ENCODE results near the gene TMEM203.

DNA sequence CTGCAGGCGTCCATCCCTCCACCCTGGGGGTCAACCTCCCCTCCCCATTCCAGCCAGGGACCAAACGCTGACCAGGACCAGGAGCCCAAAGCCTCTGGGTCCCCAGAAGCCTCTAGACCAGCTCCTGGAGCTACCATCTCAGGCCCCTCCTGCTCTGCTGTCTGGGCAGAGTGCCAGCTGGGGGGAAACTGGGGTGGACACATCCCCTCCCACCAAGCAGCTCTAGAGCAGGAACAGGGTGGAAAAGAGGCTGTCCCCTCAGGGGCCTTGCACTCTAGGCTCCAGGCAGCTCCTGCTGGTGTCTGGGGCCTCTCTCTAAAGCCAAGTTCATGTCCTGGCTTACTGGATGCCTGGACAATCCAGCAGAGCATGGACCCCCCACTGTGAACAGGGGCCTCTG lies 12.6 kb downstream of the TMEM203 start:
- TF ChIP-seq, protein P1, sequence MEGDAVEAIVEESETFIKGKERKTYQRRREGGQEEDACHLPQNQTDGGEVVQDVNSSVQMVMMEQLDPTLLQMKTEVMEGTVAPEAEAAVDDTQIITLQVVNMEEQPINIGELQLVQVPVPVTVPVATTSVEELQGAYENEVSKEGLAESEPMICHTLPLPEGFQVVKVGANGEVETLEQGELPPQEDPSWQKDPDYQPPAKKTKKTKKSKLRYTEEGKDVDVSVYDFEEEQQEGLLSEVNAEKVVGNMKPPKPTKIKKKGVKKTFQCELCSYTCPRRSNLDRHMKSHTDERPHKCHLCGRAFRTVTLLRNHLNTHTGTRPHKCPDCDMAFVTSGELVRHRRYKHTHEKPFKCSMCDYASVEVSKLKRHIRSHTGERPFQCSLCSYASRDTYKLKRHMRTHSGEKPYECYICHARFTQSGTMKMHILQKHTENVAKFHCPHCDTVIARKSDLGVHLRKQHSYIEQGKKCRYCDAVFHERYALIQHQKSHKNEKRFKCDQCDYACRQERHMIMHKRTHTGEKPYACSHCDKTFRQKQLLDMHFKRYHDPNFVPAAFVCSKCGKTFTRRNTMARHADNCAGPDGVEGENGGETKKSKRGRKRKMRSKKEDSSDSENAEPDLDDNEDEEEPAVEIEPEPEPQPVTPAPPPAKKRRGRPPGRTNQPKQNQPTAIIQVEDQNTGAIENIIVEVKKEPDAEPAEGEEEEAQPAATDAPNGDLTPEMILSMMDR (IDR thresholded peaks at IDR 0.05) = no peak
- TF ChIP-seq POLR2A (IDR thresholded peaks at IDR 0.05; ENCODE audit: low read depth) (no peak), POLR2AphosphoS5 (IDR thresholded peaks at IDR 0.05) (no peak), EP300 (IDR thresholded peaks at IDR 0.05) (no peak)

Data from esophagus muscularis mucosa (tissue), 4 donors.